Neural crest cell (in vitro differentiated cells): ENCODE measurements around the gene NLN. TPM values are rescaled to one million over a fixed set of nuclear protein-coding genes. Genes with fewer than 3 reads are reported as not detected.
"Not testable (repeated sequence)": the region's sequence is repeated elsewhere in the genome, so short reads cannot be mapped to it uniquely, and the experiment has no call there.

Experiments used
- DNase-seq: peaks from one replicate; pipeline ENCODE4 v3.0.0; 2021; ENCODE audit warnings: low read depth, mixed read lengths, low spot score
- H3K27ac Mint-ChIP-seq: one replicate; pipeline ENCODE4 v1.8.0; 2021; ENCODE audit warnings: mild to moderate bottlenecking, mixed read lengths; ENCODE audit not compliant: unreplicated experiment
- H3K27me3 Mint-ChIP-seq: 2 replicates; pipeline ENCODE4 v1.8.0; 2021; ENCODE audit warnings: low read depth, mild to moderate bottlenecking, mixed read lengths
- H3K36me3 Mint-ChIP-seq: 2 replicates; pipeline ENCODE4 v1.8.0; 2021; ENCODE audit warnings: low read depth, mild to moderate bottlenecking, mixed read lengths
- H3K4me1 Mint-ChIP-seq: 2 replicates; pipeline ENCODE4 v1.8.0; 2021; ENCODE audit warnings: mixed read lengths
- H3K4me3 Mint-ChIP-seq: one replicate; pipeline ENCODE4 v1.8.0; 2021; ENCODE audit warnings: mild to moderate bottlenecking, mixed read lengths
- H3K9me3 Mint-ChIP-seq: 2 replicates; pipeline ENCODE4 v1.8.0; 2021; ENCODE audit warnings: mixed read lengths
- CTCF ChIP-seq: fragments of 200-600 bp; sonication (generic); conservative IDR thresholded peaks from 2 replicates; pipeline ENCODE4 v1.5.0; 2021; ENCODE audit warnings: antibody characterized with exemption, mild to moderate bottlenecking
- long read RNA-seq: library from polyadenylated mRNA; unstranded; transcript quantifications from one replicate; pipeline ENCODE4 v2.0.0, GENCODE V29; 2020
- total RNA-seq: library from RNA; stranded (reverse); gene quantifications from 2 replicates; pipeline ENCODE4 v1.2.1, GENCODE V29; 2021

The NLN gene
- 51.7 and 55.2 TPM in 2 replicates for total RNA-seq
- long read RNA-seq, full-length matches to known transcripts = 34 of 59 reads
- long read RNA-seq, partial matches to known transcripts = 9 of 59 reads
- long read RNA-seq, other reads (novel, unspliced or antisense) = 16 of 59 reads

- Mint-ChIP-seq H3K4me3 (peak within 1 kb of the TSS; percentile 94), H3K4me1 (peaks cover 24% of the 10 kb centered on the region), H3K36me3 (no peaks in the 10 kb centered on the region), H3K27ac (peak within 1 kb of the TSS; percentile 98), H3K27me3 (no peaks in the 10 kb centered on the region), H3K9me3 (no peaks in the 10 kb centered on the region)
- TF ChIP-seq CTCF = no peak
- peak; percentile 89 for DNase-seq
Observed at GRCh38 chr5:65721720-65722574, at the start of gene NLN, which contains the start of gene SGTB. Gene NLN, plus strand, starts transcription at chr5:65722205. Its CDS starts 169 bp downstream, at chr5:65722374. Gene SGTB, minus strand, starts transcription at chr5:65722109. Its CDS starts 1,302 bp downstream, at chr5:65720807.

- no peak for TF ChIP-seq CTCF
- H3K9me3 Mint-ChIP-seq = no peaks in the 10 kb centered on the region
- H3K27me3 Mint-ChIP-seq = no peaks in the 10 kb centered on the region
- no peak for DNase-seq
- no peak overlapping the region for H3K4me3 Mint-ChIP-seq
- peaks cover 19% of the 10 kb centered on the region for H3K36me3 Mint-ChIP-seq
- no peaks in the 10 kb centered on the region for H3K4me1 Mint-ChIP-seq
- no peak overlapping the region for H3K27ac Mint-ChIP-seq
Observed at GRCh38 chr5:65672796-65673195, 49.2 kb upstream of the NLN start.

DNA sequence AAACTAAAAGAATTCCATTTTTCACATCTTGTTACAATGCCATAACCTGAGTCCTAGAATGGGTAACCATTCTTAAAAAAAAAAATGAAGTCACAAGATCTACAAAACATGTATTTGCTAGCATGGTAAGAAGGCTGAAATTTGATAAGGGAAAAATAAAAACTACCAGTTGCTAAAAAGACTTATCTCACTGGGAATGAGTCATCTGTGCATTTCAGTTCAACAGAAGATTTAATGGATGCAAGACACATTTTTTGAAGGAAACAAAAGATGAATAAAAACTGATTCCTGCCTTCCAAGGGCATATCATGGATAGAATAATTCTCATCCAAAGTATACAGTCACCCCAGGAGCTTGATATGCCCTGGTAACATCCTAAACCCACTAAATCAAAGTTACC lies 47.3 kb upstream of the NLN start:
- Mint-ChIP-seq H3K36me3 (peaks cover 26% of the 10 kb centered on the region), H3K27me3 (no peaks in the 10 kb centered on the region), H3K4me1 (no peaks in the 10 kb centered on the region), H3K4me3 (no peak overlapping the region), H3K27ac (no peak overlapping the region), H3K9me3 (no peaks in the 10 kb centered on the region)
- no peak for DNase-seq
- no peak for TF ChIP-seq CTCF

DNA sequence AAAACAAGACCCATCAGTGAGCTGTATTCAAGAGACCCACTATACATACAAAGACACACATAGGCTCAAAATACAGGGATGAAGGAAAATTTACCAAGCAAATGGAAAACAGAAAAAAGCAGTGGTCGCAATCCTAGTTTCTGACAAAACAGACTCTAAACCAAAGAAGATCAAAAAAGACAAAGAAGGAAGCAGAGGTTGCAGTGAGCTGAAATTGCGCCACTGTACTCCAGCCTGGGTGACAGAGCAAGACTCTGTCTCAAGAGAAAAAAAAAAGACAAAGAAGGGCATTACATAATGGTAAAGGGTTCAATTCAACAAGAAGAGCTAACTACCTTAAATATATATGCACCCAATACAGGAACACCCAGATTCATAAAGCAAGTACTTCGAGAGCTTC lies 45.9 kb upstream of the NLN start:
- H3K36me3 Mint-ChIP-seq = peaks cover 33% of the 10 kb centered on the region
- not testable (repeated sequence) for H3K27me3 Mint-ChIP-seq, H3K4me3 Mint-ChIP-seq, DNase-seq, H3K9me3 Mint-ChIP-seq, H3K27ac Mint-ChIP-seq, H3K4me1 Mint-ChIP-seq

- H3K9me3 Mint-ChIP-seq = no peaks in the 10 kb centered on the region
- no peak for DNase-seq
- H3K36me3 Mint-ChIP-seq = peaks cover 25% of the 10 kb centered on the region
- H3K27ac Mint-ChIP-seq = no peak overlapping the region
- no peak for TF ChIP-seq CTCF
- H3K4me3 Mint-ChIP-seq = no peak overlapping the region
- no peaks in the 10 kb centered on the region for H3K4me1 Mint-ChIP-seq
- no peaks in the 10 kb centered on the region for H3K27me3 Mint-ChIP-seq
Observed at GRCh38 chr5:65682148-65682547, 39.9 kb upstream of the NLN start.

DNA sequence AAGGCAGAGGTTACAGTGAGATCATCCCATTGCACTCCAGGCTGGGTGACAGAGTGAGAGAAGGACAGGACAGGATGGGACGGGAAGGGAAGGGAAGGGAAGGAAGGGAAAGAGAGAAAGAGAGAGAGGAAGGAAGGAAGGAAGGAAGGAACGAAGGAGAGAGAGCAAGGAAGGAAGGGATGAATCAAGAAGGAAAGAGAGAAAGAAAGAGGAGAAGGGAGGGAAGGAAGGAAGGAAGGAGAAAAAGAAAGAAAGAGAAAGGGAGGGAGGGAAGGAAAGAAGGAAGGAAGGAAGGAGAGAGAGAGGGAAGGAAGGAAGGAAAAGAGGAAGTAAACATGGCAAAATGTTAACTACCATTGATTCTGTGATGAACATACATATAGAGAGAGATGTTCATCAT lies 28.9 kb upstream of the NLN start:
- Mint-ChIP-seq H3K4me1 (no peaks in the 10 kb centered on the region), H3K9me3 (no peaks in the 10 kb centered on the region), H3K27ac (no peak overlapping the region), H3K36me3 (peaks cover 7% of the 10 kb centered on the region), H3K4me3 (no peak overlapping the region), H3K27me3 (no peaks in the 10 kb centered on the region)
- TF ChIP-seq CTCF = no peak
- DNase-seq = no peak
